Body of pancreas (tissue), 4 donors: ENCODE data around the gene GKN2.
"Not testable (repeated sequence)": the region's sequence is repeated elsewhere in the genome, so short reads cannot be mapped to it uniquely, and the experiment has no call there.

Source experiments
- POLR2A ChIP-seq, 3 donors: fragments of 450-650 bp; IDR thresholded peaks; one replicate each; pipeline ENCODE4 v1.6.1; 2016; ENCODE audit warnings: antibody characterized with exemption in 3 of 3, mild to moderate bottlenecking in 2 of 3
- TF ChIP-seq, protein P1 (sequence below), 7 experiments: fragments of 450-650 bp in 4 of 7; fragments of 200-600 bp in 3 of 7; sonication (generic) in 3 of 7; IDR thresholded peaks; one replicate each; pipeline ENCODE4 v1.5.1; 2016 to 2019; ENCODE audit warnings: antibody characterized with exemption in 7 of 7

DNA sequence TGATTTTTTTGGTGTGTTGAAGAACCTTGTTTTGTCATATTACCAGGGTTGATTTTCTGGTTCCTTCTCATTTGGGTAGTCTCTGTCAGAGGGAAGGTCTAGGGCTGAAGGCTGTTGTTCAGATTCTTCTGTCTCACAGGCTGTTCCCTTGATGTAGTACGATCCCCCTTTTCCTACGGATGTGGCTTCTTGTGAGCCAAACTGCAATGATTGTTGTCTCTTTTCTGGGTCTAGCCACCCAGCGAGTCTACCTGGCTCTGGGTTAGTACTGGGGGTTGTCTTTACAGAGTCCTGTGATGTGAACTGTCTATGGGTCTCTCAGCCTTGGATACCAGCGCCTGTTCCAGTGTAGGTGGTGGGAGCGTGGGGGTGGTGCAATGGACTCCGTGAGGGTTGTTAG, 56.7 kb downstream of the GKN2 start:
- TF ChIP-seq, protein P1, sequence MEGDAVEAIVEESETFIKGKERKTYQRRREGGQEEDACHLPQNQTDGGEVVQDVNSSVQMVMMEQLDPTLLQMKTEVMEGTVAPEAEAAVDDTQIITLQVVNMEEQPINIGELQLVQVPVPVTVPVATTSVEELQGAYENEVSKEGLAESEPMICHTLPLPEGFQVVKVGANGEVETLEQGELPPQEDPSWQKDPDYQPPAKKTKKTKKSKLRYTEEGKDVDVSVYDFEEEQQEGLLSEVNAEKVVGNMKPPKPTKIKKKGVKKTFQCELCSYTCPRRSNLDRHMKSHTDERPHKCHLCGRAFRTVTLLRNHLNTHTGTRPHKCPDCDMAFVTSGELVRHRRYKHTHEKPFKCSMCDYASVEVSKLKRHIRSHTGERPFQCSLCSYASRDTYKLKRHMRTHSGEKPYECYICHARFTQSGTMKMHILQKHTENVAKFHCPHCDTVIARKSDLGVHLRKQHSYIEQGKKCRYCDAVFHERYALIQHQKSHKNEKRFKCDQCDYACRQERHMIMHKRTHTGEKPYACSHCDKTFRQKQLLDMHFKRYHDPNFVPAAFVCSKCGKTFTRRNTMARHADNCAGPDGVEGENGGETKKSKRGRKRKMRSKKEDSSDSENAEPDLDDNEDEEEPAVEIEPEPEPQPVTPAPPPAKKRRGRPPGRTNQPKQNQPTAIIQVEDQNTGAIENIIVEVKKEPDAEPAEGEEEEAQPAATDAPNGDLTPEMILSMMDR (IDR thresholded peaks at IDR 0.05) = not testable (repeated sequence)
- not testable (repeated sequence) for TF ChIP-seq POLR2A (IDR thresholded peaks at IDR 0.05)
